Measurements from ENCODE around the gene NSUN2.
"Not testable (repeated sequence)": the region's sequence is repeated elsewhere in the genome, so short reads cannot be mapped to it uniquely, and the experiment has no call there.

NSUN2 gene

DNA sequence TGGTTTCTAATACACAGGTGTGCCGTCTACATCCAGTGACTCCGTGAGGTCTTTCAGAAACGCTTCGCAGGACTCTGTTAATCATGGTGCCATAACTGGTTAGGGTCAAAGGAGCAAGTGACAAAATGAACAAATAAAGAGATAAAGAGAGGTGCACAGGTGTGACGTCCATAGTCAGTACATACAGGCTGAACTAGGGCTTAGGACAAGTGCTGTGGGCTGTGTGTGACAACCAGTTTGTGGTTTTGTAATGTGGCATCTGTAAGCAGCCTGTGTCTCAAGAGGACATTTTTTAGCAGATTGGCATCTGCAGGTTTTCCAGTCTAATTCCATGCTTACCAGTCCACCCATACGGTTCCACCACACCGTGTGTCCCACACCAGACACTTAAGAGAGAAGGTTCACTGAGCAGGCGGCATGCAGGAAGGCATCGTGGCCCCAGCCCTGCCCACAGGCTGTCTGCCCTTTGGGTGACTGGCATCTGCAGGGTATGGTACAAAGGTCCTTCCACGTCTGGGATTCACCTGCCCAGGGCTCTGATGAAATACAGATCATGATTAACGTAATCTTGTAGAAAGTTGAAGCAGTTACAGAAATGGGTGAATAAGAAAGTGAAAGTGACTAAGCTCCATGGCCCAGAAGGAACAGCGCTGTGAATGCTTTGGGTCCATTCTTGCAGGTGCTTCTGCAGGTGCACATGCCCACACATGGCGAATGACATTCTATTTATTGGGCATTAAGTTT lies 27.3 kb upstream of the NSUN2 start:
- DNase-seq (ENCODE audit: insufficient read length, low spot score) (no peak), FAIRE-seq (no peak)
- TF ChIP-seq POLR2A (IDR thresholded peaks at IDR 0.05; ENCODE audit: low read depth, low read length), result no peak

DNA sequence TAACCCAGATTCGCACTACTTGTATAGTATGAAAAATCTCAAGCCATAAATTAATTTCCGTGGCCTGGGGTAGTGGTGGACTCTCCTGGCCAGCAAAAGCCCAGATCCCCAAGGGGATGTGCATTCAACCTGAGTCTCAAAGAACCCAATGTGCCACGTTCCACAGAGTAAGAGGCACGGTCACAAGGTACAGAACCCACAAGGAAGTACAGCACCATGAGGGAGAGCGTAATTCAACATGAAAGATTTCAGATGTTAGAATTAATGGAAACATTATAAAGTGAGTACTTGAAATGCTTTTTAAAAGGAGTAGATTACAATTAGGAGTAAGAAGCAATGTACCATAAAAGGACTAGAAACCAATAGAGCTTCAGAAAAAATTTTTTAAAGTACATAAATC lies 23.8 kb upstream of the NSUN2 start:
- DNase-seq (ENCODE audit: insufficient read length, low spot score), result no peak
- TF ChIP-seq POLR2A (IDR thresholded peaks at IDR 0.05; ENCODE audit: low read depth, low read length), result no peak
- no peak for FAIRE-seq

DNA sequence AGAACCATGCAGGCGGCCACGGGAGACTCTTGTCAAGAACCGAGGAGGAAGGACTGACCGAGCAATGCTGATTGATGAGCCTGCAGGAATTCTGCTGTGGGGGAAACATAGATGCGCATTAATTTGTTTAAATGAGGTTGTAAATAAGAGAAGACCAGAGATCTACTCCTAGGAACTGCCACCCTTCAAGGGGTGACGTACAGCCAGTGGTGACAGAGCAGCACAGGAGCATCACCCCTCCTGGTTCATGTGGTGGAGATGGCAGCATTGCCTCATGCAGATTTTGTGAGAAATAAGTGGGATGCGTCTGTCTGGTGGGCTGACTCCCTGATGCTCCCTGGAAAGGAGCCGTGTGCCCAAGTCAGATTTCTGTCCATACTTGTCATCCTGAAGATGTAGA lies 22.6 kb upstream of the NSUN2 start:
- no peak for DNase-seq (ENCODE audit: insufficient read length, low spot score)
- no peak for TF ChIP-seq POLR2A (IDR thresholded peaks at IDR 0.05; ENCODE audit: low read depth, low read length)
- no peak for FAIRE-seq

DNA sequence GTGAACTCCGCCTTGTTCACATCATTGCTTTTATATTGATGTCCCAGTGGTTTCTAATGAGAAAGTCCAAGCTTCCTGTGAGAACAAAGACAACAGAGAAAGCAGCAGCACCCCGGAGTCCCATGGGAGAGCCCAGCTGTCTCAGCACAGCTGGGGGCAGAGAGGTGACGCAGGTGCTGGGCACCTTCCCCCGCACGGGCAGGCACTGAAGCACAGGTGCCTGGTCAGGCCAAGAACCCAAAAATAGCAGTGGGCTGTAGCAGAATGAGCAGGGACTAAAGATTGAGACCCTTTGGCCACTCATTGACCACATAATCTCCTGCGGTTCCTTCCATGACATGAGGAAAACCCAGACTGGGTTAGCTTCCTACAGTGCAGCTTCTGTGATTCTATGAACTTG lies 19.2 kb upstream of the NSUN2 start:
- FAIRE-seq, result no peak
- no peak for DNase-seq (ENCODE audit: insufficient read length, low spot score)
- TF ChIP-seq POLR2A (IDR thresholded peaks at IDR 0.05; ENCODE audit: low read depth, low read length), result no peak

DNA sequence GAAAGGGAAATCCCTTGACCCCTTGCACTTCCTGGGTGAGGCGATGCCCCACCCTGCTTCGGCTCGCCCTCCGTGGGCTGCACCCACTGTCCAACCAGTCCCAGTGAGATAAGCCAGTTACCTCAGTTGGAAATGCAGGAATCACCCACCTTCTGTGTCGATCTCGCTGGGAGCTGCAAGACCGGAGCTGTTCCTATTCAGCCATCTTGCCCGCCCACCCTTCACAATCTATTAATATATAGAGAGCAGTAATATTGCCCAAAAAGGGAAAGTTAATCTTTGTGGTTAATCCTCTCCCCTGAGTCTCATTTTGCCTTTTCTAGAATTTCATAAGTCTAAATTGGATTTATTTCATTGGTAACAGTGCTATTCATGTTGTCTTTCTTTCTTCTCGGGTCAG lies 16.8 kb upstream of the NSUN2 start:
- TF ChIP-seq POLR2A (IDR thresholded peaks at IDR 0.05; ENCODE audit: low read depth, low read length), result no peak
- FAIRE-seq, result no peak
- no peak for DNase-seq (ENCODE audit: insufficient read length, low spot score)

DNA sequence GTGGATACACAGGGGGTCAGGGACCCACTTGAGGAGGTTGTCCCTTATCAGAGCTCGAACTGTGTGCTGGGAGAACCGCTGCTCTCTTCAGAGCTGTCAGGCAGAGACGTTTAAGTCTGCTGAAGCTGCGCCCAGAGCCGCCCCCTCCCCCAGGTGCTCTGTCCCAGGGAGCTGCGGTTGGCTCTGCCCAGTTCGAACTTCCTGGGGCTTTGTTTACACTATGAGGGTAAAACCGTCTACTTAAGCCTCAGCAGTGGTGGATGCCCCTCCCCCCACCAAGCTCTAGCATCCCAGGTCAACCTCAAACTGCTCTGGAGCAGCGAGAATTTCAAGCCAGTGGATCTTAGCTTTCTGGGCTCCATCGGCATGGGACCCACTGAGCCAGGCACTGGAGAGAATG lies 16.3 kb upstream of the NSUN2 start:
- FAIRE-seq (no peak), DNase-seq (ENCODE audit: insufficient read length, low spot score) (no peak)
- no peak for TF ChIP-seq POLR2A (IDR thresholded peaks at IDR 0.05; ENCODE audit: low read depth, low read length)

DNA sequence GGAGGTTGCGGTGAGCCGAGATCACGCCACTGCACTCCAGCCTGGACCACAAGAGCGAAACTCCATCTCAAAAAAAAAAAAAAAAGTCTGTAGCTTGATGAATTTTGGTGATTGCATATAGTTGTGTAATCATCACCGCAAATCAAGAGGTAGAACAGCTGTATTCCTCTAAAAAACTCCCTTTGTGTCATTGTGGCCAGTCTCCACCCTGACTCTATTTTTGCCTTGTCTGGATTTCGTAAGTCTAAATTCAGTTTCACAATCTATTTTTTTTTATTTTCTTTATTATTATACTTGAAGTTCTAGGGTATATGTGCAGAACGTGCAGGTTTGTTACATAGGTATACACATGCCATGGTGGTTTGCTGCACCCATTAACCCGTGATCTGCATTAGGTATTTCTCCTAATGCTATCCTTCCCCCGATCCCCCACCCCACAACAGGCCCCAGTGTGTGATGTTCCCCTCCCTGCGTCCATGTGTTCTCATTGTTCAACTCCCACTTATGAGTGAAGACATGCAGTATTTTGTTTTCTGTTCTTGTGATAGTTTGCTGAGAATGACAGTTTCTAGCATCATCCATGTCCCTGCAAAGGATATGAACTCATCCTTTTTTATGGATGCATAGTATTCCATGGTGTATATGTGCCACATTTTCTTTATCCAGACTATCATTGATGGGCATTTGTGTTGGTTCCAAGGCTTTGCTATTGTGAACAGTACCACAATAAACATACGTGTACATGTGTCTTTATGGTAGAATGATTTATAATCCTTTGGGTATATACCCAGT lies 12.9 kb upstream of the NSUN2 start:
- not testable (repeated sequence) for FAIRE-seq; DNase-seq (ENCODE audit: insufficient read length, low spot score)

DNA sequence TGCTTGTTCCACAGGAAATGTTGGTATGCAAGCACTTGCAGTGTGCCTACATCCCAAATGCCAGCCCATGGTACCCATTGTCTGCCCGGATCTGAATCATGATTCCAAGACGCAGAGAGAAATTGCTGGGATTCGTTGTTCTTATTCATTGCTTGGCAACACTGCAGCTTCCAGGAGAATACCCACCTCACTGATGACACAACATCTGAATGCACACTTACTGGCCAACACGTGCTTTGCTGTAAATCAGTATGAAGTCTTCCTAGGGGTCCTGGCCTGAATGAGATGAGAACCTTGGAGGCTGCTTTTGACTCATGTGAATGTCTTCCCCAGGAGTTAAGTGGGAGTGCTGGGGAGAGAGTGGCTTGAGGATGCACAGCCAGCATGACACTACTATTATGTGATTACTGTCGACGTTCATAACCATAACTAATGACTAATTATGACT lies 12.0 kb upstream of the NSUN2 start:
- no peak for TF ChIP-seq POLR2A (IDR thresholded peaks at IDR 0.05; ENCODE audit: low read depth, low read length)
- FAIRE-seq, result no peak
- DNase-seq (ENCODE audit: insufficient read length, low spot score), result no peak

DNA sequence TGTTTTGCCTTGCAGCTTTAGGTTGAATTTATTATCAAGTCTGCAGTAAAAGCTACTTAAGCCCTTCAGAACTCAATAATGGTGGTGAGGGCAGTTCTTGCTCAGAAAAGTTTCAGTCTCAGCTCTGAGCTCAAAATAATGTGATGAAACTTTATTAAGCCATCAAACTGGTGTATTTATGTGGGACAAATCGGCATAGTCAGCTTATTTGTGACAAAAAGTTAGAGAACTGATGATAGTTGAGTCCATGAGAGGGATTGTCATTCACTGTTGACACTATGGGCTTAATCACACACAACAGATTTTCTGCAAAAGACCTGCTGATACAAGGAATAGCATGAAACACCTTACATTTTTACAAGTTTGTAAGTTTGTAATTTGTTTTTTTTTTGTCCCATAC lies 9.8 kb upstream of the NSUN2 start:
- DNase-seq (ENCODE audit: insufficient read length, low spot score), result no peak
- no peak for FAIRE-seq
- no peak for TF ChIP-seq POLR2A (IDR thresholded peaks at IDR 0.05; ENCODE audit: low read depth, low read length)

DNA sequence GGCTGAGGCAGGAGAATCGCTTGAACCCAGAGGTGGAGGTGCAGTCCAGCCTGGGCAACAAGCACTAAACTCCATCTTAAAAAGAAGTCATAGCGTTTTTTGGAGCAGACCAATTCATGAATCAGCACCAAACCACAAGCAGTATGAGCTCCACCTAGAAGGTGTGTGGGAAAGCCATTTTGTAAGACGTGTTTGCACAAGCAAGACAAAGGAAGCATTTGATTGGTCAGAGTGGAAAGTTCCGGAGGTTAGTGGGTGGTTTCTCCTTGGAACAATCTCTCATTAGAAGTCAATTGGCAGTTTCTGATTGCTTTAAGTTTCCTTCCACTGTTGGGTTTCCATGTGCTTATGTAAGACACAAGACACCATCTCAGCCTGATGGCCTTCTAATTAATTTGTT lies 5.4 kb upstream of the NSUN2 start:
- no peak for TF ChIP-seq POLR2A (IDR thresholded peaks at IDR 0.05; ENCODE audit: low read depth, low read length)
- FAIRE-seq, result no peak

DNA sequence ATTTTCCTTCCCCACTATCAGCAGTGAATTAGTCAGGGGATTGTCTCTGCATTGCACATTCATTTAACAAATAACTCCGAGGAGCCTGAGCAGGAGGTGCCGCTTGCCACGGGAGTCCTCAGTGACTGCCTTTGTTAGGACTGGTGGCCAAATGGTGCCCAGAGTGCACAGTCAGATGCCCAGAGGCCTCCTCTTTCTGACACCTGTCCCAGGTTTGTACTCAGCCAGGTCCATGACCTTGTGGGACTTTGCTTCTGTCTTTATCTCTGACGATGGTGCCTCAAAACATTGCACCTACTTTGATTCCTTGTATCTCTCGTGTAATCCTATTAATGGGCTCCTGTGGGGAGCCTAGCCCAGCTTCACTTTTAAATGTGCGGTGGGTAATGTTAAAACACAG lies 4.7 kb upstream of the NSUN2 start:
- FAIRE-seq, result no peak
- DNase-seq (ENCODE audit: insufficient read length, low spot score), result no peak
- no peak for TF ChIP-seq POLR2A (IDR thresholded peaks at IDR 0.05; ENCODE audit: low read depth, low read length)

More for the DNA sequence above, 5.4 kb upstream of the NSUN2 start:
- DNase-seq (ENCODE audit: insufficient read length, low spot score), result no peak

DNA sequence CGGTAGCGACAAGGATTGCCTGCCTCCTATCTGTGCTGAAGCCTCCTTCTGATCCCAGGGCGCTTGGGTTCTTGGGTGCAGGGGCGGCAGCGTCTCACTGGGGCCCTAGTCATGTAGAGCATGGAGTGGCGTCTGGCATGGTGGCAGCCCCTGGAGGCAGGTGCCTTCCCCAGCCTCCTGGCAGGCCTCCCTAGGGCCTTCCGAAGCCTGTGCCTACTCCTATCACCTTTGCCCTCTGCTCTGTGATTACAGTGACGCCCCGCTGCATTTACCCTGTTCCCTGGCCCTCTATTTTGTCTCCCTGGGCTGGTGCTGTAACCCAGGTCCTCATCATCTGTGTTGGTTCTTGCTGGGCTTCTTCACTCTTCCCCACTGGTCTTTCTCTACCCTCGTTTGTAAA lies 4.2 kb upstream of the NSUN2 start:
- TF ChIP-seq POLR2A (IDR thresholded peaks at IDR 0.05; ENCODE audit: low read depth, low read length), result no peak
- no peak for FAIRE-seq

DNA sequence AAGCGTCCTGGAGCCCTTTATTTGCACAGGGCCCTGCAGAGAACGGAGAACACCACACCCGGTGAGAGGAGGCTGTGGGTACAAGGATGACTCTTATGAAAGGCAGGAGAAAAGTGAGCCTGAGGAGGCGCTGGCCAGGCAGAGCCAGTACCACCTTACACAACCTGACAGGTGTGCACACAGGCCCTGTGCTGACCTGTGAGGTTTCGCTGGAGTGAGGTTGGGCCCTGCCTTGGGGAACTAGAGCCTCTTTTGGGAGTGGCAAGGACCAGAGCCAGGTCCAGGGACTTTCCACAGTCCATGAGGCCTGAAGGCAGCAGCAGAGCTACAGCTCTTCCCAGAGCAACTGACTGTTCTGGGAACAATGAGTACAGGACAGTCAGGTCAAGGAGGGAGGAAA lies 3.4 kb upstream of the NSUN2 start:
- TF ChIP-seq POLR2A (IDR thresholded peaks at IDR 0.05; ENCODE audit: low read depth, low read length), result no peak
- DNase-seq (ENCODE audit: insufficient read length, low spot score), result no peak
- FAIRE-seq, result no peak

More for the DNA sequence above, 4.2 kb upstream of the NSUN2 start:
- DNase-seq (ENCODE audit: insufficient read length, low spot score), result no peak

DNA sequence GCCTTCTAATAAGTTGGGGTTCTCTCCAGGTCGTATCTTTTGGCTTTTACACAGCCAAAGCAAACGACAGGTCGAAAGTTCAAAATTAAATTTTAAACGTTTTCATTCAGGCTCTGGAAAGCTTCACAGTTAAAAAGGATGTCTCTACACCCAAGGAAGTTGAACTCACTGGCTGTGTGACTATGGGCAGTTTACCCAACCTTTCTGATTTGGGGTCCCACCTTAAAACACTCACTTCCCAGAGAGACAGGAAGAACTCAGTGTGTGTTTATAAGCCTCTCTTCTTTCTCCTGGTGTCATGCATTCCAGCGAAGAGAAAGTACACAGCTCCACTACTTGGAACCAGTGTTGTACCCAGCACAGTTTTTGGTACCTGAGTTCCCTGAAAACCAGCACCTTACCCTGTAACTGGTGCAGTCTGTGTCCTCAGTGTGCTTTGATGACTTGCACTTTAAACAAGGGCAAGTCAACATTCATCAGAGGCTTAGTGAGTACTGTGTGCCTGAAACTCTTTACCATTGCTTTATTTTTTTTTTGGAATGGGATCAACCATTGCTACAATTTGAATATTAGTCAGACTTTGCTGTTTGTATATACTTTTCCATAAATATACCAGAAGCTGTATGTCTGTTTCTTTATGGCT lies 2.1 kb upstream of the NSUN2 start:
- no peak for TF ChIP-seq POLR2A (IDR thresholded peaks at IDR 0.05; ENCODE audit: low read depth, low read length)
- FAIRE-seq (no peak), DNase-seq (ENCODE audit: insufficient read length, low spot score) (no peak)
